ENCODE results near the gene BLVRB. TPM values are rescaled to one million over a fixed set of nuclear protein-coding genes. Genes with fewer than 3 reads are reported as not detected.

The BLVRB gene
- total and polyA plus RNA-seq, 9 of the 15 experiments (the other 6 are each of a cell fraction or from before 2014, with no cell fraction given), result 81.1 to 749 (median 331) TPM

DNA sequence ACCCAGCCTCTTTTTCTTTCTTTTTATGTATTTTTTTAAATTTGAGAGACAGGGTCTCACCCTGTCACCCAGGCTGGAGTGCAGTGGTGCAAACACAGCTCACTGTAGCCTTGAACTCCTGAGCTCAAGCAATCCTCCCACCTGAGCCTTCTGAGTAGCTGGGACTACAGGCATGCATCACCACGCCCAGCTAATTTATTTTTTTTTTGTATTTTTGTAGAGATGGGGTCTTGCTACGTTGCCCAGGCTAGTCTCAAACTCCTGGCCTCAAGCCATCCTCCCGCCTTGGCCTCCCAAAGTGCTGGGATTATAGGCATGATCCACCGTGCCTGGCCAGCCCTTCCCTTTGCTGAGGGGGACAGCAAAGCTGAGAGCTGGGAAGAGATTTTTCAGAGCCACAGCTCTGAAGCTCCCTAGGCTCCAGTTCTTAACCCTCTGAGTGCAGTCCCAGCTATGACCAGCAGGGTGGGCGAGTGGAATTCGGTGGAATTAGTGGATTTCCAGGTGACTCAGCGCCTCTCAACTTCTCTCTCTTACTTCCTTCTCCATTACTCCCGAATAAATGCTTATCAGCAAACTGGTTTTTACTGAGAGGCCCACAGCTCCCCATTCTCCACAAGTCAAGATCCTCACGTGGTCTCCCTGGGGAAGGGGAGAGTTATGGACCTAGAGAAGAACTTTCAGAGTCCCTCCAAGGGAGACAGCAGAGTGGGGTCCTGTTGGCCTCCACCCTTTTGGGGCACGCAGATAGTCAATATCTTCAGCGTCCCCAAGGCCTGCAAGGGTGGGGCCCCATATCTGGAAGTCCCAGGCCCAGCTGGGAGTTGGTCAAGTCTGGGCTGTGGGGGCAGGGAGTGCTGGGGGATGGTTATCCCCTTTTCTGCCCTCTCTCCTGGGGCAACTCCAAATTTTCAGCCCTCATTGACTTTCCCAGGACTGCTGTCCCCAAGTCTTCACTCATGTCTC lies 1.2 kb downstream of the BLVRB start (continued):
- TF ChIP-seq, protein P1, sequence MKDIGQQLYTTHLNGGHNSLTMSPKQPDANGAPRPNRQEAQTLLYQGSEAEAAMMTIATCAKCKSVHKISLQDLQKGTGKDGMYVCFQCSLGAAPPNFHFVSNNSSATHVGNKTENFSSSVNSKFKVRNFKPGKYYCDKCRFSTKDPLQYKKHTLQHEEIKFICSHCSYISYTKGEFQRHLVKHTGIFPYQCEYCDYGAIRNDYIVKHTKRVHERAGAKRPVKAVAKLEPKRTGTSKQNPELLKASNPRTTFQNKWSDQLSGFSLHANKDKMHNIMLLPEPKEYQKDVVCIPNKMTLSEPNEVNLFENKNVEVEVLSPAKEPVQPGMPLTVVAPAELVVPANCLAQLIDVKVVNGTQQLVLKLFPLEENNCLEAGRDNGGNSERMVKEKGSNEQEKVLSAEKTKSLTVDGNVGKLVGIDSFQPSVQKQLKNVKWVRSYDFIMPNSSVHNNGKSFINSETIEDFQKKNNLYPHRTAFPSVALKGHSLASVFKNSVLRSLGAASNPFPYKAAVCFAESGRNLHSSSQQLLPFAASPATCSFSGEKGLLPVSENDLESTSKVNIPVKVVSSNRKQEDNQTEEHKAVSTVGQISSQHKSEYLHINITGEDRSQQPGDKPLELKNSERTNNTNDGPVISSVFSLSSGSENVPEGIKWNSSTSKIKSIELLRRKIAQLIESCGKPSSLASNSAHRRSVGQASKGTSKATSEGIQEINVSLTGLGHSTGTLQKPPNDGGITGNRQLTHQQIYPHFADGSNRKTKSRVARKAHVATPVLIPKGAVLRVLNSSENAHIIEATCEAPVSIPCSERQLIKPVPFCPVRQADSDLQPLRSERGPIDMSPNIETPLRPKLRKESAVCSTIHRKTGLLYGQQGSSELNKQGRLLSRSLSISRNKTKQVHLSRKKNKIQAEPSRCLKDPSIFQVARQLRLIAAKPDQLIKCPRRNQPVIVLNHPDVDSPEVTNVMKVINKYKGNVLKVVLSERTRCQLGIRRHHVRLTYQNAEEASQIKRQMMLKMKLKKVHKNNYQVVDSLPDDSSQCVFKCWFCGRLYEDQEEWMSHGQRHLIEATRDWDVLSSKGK (CRISPR knock-in tag; IDR thresholded peaks at IDR 0.05), result no peak
- TF ChIP-seq JUND (IDR thresholded peaks at IDR 0.05; ENCODE audit: borderline replicate concordance, low read depth, low read length) (peak; percentile 89), JUND (tag; IDR thresholded peaks at IDR 0.05; ENCODE audit: borderline replicate concordance, low read depth, low read length) (peak; percentile 94), ZKSCAN3 (CRISPR knock-in tag; IDR thresholded peaks at IDR 0.05) (no peak), CSDE1 (IDR thresholded peaks at IDR 0.05) (no peak), MTA3 (IDR thresholded peaks at IDR 0.05; ENCODE audit: borderline replicate concordance) (0 out of 2 replicates have a peak, but pooled peaks have one; percentile 86), CBFA2T3 (IDR thresholded peaks at IDR 0.05) (peak; percentile 99), HEY1 (CRISPR knock-in tag; IDR thresholded peaks at IDR 0.05; ENCODE audit: borderline replicate concordance) (peak; percentile 76; the same call in 1 of the 2 replicates), NRF1 (conservative IDR thresholded peaks at IDR 0.05 in 1 of 2, IDR thresholded peaks at IDR 0.05 in 1 of 2) (no peak; a peak in 1 of 4 replicates), NFIC (IDR thresholded peaks at IDR 0.05) (peak; percentile 90), RBM17 (IDR thresholded peaks at IDR 0.05; ENCODE audit: borderline replicate concordance, low read depth, low read length) (no peak), ZNF76 (CRISPR knock-in tag; IDR thresholded peaks at IDR 0.05; ENCODE audit: borderline replicate concordance) (peak; percentile 57; the same call in 1 of the 2 replicates), NFATC3 (IDR thresholded peaks at IDR 0.05) (peak; percentile 54; the same call in 1 of the 2 replicates), ETV6 (IDR thresholded peaks at IDR 0.05; ENCODE audit: borderline replicate concordance in 1 of 2, low read depth in 2 of 2, low read length in 1 of 2) (peak in 1 of 2 experiments; percentile 55; a peak in 1 of 4 replicates), ETV6 (CRISPR knock-in tag; IDR thresholded peaks at IDR 0.05; ENCODE audit: borderline replicate concordance) (no peak), TEAD2 (tag; IDR thresholded peaks at IDR 0.05) (0 out of 2 replicates have a peak, but pooled peaks have one; percentile 48), PCBP2 (IDR thresholded peaks at IDR 0.05; ENCODE audit: low read depth, low read length, poor library complexity, severe bottlenecking) (no peak), ZNF583 (CRISPR knock-in tag; IDR thresholded peaks at IDR 0.05) (0 out of 2 replicates have a peak, but pooled peaks have one; percentile 69)
- TF ChIP-seq, protein P2, sequence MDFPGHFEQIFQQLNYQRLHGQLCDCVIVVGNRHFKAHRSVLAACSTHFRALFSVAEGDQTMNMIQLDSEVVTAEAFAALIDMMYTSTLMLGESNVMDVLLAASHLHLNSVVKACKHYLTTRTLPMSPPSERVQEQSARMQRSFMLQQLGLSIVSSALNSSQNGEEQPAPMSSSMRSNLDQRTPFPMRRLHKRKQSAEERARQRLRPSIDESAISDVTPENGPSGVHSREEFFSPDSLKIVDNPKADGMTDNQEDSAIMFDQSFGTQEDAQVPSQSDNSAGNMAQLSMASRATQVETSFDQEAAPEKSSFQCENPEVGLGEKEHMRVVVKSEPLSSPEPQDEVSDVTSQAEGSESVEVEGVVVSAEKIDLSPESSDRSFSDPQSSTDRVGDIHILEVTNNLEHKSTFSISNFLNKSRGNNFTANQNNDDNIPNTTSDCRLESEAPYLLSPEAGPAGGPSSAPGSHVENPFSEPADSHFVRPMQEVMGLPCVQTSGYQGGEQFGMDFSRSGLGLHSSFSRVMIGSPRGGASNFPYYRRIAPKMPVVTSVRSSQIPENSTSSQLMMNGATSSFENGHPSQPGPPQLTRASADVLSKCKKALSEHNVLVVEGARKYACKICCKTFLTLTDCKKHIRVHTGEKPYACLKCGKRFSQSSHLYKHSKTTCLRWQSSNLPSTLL (IDR thresholded peaks at IDR 0.05), result no peak
- TF ChIP-seq, protein P3, sequence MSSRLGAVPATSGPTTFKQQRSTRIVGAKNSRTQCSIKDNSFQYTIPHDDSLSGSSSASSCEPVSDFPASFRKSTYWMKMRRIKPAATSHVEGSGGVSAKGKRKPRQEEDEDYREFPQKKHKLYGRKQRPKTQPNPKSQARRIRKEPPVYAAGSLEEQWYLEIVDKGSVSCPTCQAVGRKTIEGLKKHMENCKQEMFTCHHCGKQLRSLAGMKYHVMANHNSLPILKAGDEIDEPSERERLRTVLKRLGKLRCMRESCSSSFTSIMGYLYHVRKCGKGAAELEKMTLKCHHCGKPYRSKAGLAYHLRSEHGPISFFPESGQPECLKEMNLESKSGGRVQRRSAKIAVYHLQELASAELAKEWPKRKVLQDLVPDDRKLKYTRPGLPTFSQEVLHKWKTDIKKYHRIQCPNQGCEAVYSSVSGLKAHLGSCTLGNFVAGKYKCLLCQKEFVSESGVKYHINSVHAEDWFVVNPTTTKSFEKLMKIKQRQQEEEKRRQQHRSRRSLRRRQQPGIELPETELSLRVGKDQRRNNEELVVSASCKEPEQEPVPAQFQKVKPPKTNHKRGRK (tag; IDR thresholded peaks at IDR 0.05), result no peak

Measured in K562 (cell line).